Keratinocyte (primary cell): ENCODE results near the gene ALK.

Source experiments
- EZH2 ChIP-seq: IDR thresholded peaks from one replicate; pipeline ENCODE4 v1.6.1; 2012; ENCODE audit warnings: inconsistent platforms, mild to moderate bottlenecking, low read length, moderate library complexity
- TF ChIP-seq, protein P1 (sequence below), 3 experiments: IDR thresholded peaks in 1 of 3; conservative IDR thresholded peaks in 1 of 3; optimal IDR thresholded peaks in 1 of 3; 2 replicates in 2 of 3; 3 replicates in 1 of 3; pipeline versions ENCODE3 to v1.5.1; 2011; ENCODE audit warnings: low read length in 3 of 3, mild to moderate bottlenecking in 3 of 3, moderate library complexity in 2 of 3, control low read depth in 1 of 3, inconsistent platforms in 1 of 3; ENCODE audit not compliant: insufficient read depth in 2 of 3; ENCODE audit errors: extremely low read depth in 1 of 3

DNA sequence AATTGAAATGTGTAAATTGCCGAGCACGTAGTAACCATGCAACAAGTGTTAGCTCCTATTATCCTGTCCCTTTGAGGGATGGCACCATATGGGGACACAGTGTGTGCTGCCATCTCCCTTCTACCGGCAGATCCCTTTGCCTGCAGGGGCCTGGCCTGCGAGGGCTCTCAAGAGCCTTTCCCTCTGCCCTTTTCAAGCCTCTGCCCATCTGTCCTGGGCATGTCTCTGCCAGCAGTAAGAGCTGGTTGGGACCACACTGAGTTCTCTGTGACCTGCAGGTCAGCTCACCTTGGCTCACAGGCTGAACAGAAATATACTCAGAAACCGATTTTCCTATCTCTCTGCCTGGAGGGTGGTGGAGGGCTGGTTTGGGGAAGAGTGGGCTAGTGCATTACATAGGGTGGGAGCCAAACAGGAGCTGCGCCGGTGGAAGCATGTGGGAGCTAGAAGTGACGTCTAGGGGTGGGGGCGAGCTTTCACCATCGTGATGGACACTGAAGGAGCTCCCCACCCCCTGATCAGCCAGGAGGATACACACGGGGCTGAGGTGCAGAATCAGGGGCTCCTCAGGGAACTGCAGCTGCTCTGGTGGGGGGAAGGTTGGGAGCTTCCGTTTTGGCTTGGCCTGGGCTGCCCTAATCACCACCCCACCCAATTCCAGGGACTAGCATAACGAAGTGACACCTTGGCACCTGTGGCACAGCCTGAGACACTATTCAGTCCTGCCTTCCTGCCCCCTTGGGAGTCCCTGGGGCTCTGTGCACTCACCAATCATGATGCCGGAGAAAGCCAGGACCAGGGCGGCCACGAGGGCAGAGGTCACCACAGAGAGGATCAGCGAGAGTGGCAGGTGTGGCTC, 696.5 kb downstream of the ALK start:
- TF ChIP-seq EZH2 = no peak
- TF ChIP-seq, protein P1, sequence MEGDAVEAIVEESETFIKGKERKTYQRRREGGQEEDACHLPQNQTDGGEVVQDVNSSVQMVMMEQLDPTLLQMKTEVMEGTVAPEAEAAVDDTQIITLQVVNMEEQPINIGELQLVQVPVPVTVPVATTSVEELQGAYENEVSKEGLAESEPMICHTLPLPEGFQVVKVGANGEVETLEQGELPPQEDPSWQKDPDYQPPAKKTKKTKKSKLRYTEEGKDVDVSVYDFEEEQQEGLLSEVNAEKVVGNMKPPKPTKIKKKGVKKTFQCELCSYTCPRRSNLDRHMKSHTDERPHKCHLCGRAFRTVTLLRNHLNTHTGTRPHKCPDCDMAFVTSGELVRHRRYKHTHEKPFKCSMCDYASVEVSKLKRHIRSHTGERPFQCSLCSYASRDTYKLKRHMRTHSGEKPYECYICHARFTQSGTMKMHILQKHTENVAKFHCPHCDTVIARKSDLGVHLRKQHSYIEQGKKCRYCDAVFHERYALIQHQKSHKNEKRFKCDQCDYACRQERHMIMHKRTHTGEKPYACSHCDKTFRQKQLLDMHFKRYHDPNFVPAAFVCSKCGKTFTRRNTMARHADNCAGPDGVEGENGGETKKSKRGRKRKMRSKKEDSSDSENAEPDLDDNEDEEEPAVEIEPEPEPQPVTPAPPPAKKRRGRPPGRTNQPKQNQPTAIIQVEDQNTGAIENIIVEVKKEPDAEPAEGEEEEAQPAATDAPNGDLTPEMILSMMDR (optimal IDR thresholded peaks at IDR 0.05 in 1 of 3, IDR thresholded peaks at IDR 0.05 in 1 of 3, conservative IDR thresholded peaks at IDR 0.05 in 1 of 3; ENCODE audit: extremely low read depth in 1 of 3, insufficient read depth in 2 of 3, low read length in 3 of 3) = no peak
